GM12878 (cell line): Measurements from ENCODE around the gene RAPGEF6. TPM values are rescaled to one million over a fixed set of nuclear protein-coding genes. Genes with fewer than 3 reads are reported as not detected.

Experiments
- ATAC-seq: fragments of 200-7000 bp; cut with Tn5 transposase; 3 replicates; pipeline ENCODE4 v1.9.1; 2020; ENCODE audit warnings: mild to moderate bottlenecking, moderate library complexity
- BruUV-seq: library from RNA; stranded (reverse); fragments of 400-500 nt; replicated peaks from 2 replicates; lab custom pipeline; 2021; lab: Mats Ljungman, UMichigan
- CTCF ChIA-PET: fragments of 300-600 bp; sonication (Branson Sonifier 250); formaldehyde crosslinking; extraction: SDS; loops from one replicate; lab custom pipeline; 2021; ENCODE audit warnings: inconsistent platforms; lab: Yijun Ruan, JAX
- POLR2A ChIA-PET: fragments of 350-600 bp; formaldehyde crosslinking; extraction: SDS; loops from one replicate; lab custom pipeline; 2021; ENCODE audit warnings: inconsistent platforms; lab: Charles Lee
- RAD21 ChIA-PET: fragments of 300-600 bp; sonication (Branson Sonifier 250); formaldehyde crosslinking; loops from one replicate; lab custom pipeline; 2023; ENCODE audit warnings: antibody characterized with exemption; ENCODE audit not compliant: unreplicated experiment; lab: Charles Lee
- SMC1A ChIA-PET: fragments of 300-600 bp; sonication (Branson Sonifier 250); formaldehyde crosslinking; loops from one replicate; lab custom pipeline; 2023; ENCODE audit not compliant: unreplicated experiment, uncharacterized antibody; lab: Charles Lee
- DNase-seq: peaks from one replicate; pipeline ENCODE4 v3.0.0-alpha.2; 2011; ENCODE audit warnings: low read depth, low spot score
- FAIRE-seq: peaks from 3 replicates; lab custom pipeline; 2011; peaks lifted over from hg19 to GRCh38; lab: Jason Lieb, UNC
- H2AFZ ChIP-seq: 2 replicates; pipeline ENCODE4 v1.6.0; 2011; ENCODE audit warnings: low read depth, low read length, control low read depth; ENCODE audit not compliant: control insufficient read depth
- H3K27ac ChIP-seq: 2 replicates; pipeline ENCODE4 v1.5.1; 2011; ENCODE audit warnings: control low read depth; ENCODE audit not compliant: control insufficient read depth, insufficient read depth
- H3K27me3 ChIP-seq, 2 experiments: replicated peaks in 1 of 2; 2 replicates each; pipeline versions ENCODE4 v1.6.0 to v1.6.1; 2011; ENCODE audit warnings: low read length in 1 of 2; ENCODE audit not compliant: control insufficient read depth in 2 of 2, insufficient read depth in 2 of 2
- H3K36me3 ChIP-seq, 2 experiments: 2 replicates each; pipeline ENCODE4 v1.5.1; 2011; ENCODE audit warnings: low read length in 1 of 2; ENCODE audit not compliant: control insufficient read depth in 2 of 2, insufficient read depth in 2 of 2
- H3K4me1 ChIP-seq: 2 replicates; pipeline ENCODE4 v1.6.1; 2011; ENCODE audit warnings: mild to moderate bottlenecking, low read length, moderate library complexity, mixed read lengths; ENCODE audit not compliant: control insufficient read depth, insufficient read depth
- H3K4me2 ChIP-seq: 2 replicates; pipeline ENCODE4 v1.6.0; 2011; ENCODE audit warnings: control low read depth; ENCODE audit not compliant: control insufficient read depth, insufficient read depth
- H3K4me3 ChIP-seq: fragments of 200-600 bp; sonication (generic); 2 replicates; pipeline ENCODE4 v1.5.1; 2016
- H3K79me2 ChIP-seq: 2 replicates; pipeline ENCODE4 v1.6.0; 2011; ENCODE audit warnings: low read length; ENCODE audit not compliant: control insufficient read depth, insufficient read depth
- H3K9ac ChIP-seq: 2 replicates; pipeline ENCODE4 v1.8.0; 2011; ENCODE audit warnings: low read length, control low read depth, mixed read lengths; ENCODE audit not compliant: control insufficient read depth, insufficient read depth
- H3K9me3 ChIP-seq: replicated peaks from 3 replicates; pipeline ENCODE4 v1.5.1; 2011; ENCODE audit warnings: mild to moderate bottlenecking, low read length; ENCODE audit not compliant: control insufficient read depth, insufficient read depth
- H4K20me1 ChIP-seq: 2 replicates; pipeline ENCODE4 v1.6.0; 2011; ENCODE audit not compliant: control insufficient read depth, insufficient read depth
- CBFB ChIP-seq: IDR thresholded peaks from 2 replicates; pipeline ENCODE4 v1.6.1; 2016; ENCODE audit warnings: antibody characterized with exemption, low read depth
- FOXK2 ChIP-seq: fragments of 450-650 bp; IDR thresholded peaks from 2 replicates; pipeline ENCODE4 v1.6.1; 2017; ENCODE audit warnings: mild to moderate bottlenecking, moderate library complexity
- KAT2A ChIP-seq: conservative IDR thresholded peaks from 2 replicates; pipeline ENCODE4 v1.6.1; 2011; ENCODE audit warnings: low read depth, low read length; ENCODE audit not compliant: control insufficient read depth
- NBN ChIP-seq: fragments of 450-650 bp; IDR thresholded peaks from 2 replicates; pipeline ENCODE4 v1.6.1; 2016
- NR2C1 ChIP-seq: fragments of 450-650 bp; IDR thresholded peaks from 2 replicates; pipeline ENCODE4 v1.6.1; 2017; ENCODE audit warnings: antibody characterized with exemption, mild to moderate bottlenecking, moderate library complexity
- NR2F1 ChIP-seq: fragments of 450-650 bp; conservative IDR thresholded peaks from 2 replicates; pipeline ENCODE4 v1.6.1; 2017; ENCODE audit warnings: mild to moderate bottlenecking
- SMARCA5 ChIP-seq: fragments of 450-650 bp; IDR thresholded peaks from 2 replicates; pipeline ENCODE4 v1.6.1; 2017; ENCODE audit warnings: mild to moderate bottlenecking
- WGBS: methylation state at CpG from one replicate; pipeline ENCODE4 v1.1.6; 2016; ENCODE audit warnings: low lambda C conversion rate; ENCODE audit not compliant: insufficient replicate concordance, insufficient coverage; ENCODE audit errors: missing lambda C conversion rate; 5-methylcytosine and 5-hydroxymethylcytosine counted together
- in situ Hi-C: fragments of 300-500 bp; cut with MboI; formaldehyde crosslinking; loops from 9 replicates; pipeline ENCODE4 v1.14.3; 2018; ENCODE audit warnings: mixed read lengths
- intact Hi-C: fragments of 100-400 bp; cut with micrococcal nuclease; formaldehyde crosslinking; loops from one replicate; pipeline ENCODE4 v1.14.2; 2022; ENCODE audit not compliant: unreplicated experiment
- polyA plus RNA-seq, 11 experiments: library from polyadenylated mRNA; depleted of rRNA in 4 of 11; unstranded in 6 of 11; stranded (reverse) in 5 of 11; fragments of >200 nt; fragmentation: Nextera tagmentation in 4 of 11; fragmentation: Illumina TruSeq in 1 of 11; extraction: Ambion mirVana in 4 of 11; extraction: Trizol in 1 of 11; gene quantifications; 1 replicate in 1 of 11; 2 replicates in 10 of 11; pipeline versions ENCODE4 v1.2.1 to v1.2.3, GENCODE V29; 2011 to 2016; ENCODE audit warnings: inconsistent platforms in 2 of 11, missing spikeins in 2 of 11, low read depth in 1 of 11
- total RNA-seq, 4 experiments: library from RNA; depleted of rRNA in 3 of 4; stranded (reverse); fragments of >200 nt in 3 of 4; fragmentation: Illumina TruSeq in 1 of 4; extraction: Trizol in 1 of 4; gene quantifications; 2 replicates each; pipeline versions ENCODE4 v1.2.1 to v1.2.3, GENCODE V29; 2013 to 2021
- TF ChIP-seq, protein P1 (sequence below): fragments of 450-650 bp; IDR thresholded peaks from 2 replicates; pipeline ENCODE4 v1.6.1; 2017; ENCODE audit warnings: mild to moderate bottlenecking, moderate library complexity
- TF ChIP-seq, protein P2 (sequence below): fragments of 450-650 bp; IDR thresholded peaks from 2 replicates; pipeline ENCODE4 v1.6.1; 2017; ENCODE audit warnings: antibody characterized with exemption, mild to moderate bottlenecking, moderate library complexity

Gene RAPGEF6
- total and polyA plus RNA-seq, 10 of the 15 experiments (the other 5 are each of a cell fraction or from before 2014, with no cell fraction given): 2.9 to 24.0 (median 14.2) TPM

DNA sequence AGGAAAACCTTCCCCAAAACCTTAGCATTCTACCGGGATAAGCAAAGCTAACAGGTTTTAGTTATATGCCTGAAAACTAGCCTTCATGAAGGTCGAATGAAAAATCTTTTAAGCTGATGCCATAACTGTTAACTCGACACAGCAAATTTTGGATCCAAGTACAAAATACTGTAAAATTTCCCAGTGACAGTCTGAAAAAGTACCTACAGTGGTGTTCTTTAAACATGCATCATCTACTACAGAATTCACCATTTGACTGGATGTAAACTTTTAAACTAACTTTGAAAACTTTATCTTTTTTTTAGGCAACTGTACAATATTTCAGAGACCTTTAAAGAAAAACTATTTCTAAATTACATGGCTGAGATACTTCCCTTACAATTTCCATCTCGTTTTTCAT, 791 bp downstream of the RAPGEF6 start:
- SMC1A ChIA-PET: interaction anchor here (1.0 to 1.7 kb wide), 4 partner anchors 10 to 39 kb away, joined by 3 to 7 read pairs (median 4); no protein-coding TSS in a partner anchor
- peaks cover 19% of the 10 kb centered on the region for H3K4me1 ChIP-seq
- CTCF ChIA-PET: interaction anchor here (1.1 kb wide), 1 partner anchor 13 kb away, joined by 4 read pairs; no protein-coding TSS in a partner anchor
- BruUV-seq: no TSS peak
- H3K36me3 ChIP-seq: no peaks in the 10 kb centered on the region
- POLR2A ChIA-PET: interaction anchor here (0.5 to 1.6 kb wide), 4 partner anchors 21 to 582 kb away, joined by 3 to 5 read pairs (median 4); no protein-coding TSS in a partner anchor
- H3K9me3 ChIP-seq: no peaks in the 10 kb centered on the region
- RAD21 ChIA-PET: no interaction called here
- no peaks in the 10 kb centered on the region for H3K27me3 ChIP-seq
- peak overlapping the region; percentile 93 for H3K4me3 ChIP-seq
- peak overlapping the region; percentile 92 for H3K9ac ChIP-seq
- intact Hi-C loops (no loop called here), in situ Hi-C loops (no loop called here)
- peak overlapping the region; percentile 95 for H3K27ac ChIP-seq
- 1% methylated on average over 4 of the region's 4 CpGs for WGBS
- H3K4me2 ChIP-seq: peak overlapping the region; percentile 60
- TF ChIP-seq FOXK2 (no peak), CBFB (0 out of 2 replicates have a peak, but pooled peaks have one; percentile 31), KAT2A (no peak)
- no peak for DNase-seq
- no peak for FAIRE-seq
- no peaks in the 10 kb centered on the region for H4K20me1 ChIP-seq
- H3K79me2 ChIP-seq: peaks cover 58% of the 10 kb centered on the region
- no peak for ATAC-seq
- no peak overlapping the region for H2AFZ ChIP-seq

DNA sequence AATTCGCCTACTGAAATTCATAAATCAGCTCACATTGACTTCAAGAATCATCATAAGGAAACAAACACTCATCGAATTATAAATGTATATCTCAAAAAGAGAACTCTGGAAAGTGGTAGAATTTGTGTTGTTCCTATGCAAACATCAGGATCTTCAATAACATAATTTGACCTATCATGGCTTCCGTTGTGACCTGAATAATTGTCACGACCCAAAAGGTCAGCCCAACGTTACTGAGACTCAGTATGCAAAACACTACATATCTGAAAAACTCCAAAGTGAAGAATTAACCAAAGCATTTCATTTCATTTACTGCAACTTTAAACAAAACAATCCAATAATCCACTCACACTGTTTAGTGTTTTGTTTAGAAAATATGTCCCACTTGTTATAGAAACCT, 1.2 kb downstream of the RAPGEF6 start:
- POLR2A ChIA-PET: interaction anchor here (0.5 to 1.6 kb wide), 4 partner anchors 20 to 582 kb away, joined by 3 to 5 read pairs (median 4); no protein-coding TSS in a partner anchor
- H3K9ac ChIP-seq: peak overlapping the region; percentile 92
- no peaks in the 10 kb centered on the region for H4K20me1 ChIP-seq
- H3K4me2 ChIP-seq: peak overlapping the region; percentile 60
- no peak for DNase-seq
- no peak for ATAC-seq
- H3K4me3 ChIP-seq: peak overlapping the region; percentile 93
- RAD21 ChIA-PET: no interaction called here
- SMC1A ChIA-PET: interaction anchor here (1.0 to 1.7 kb wide), 4 partner anchors 10 to 39 kb away, joined by 3 to 7 read pairs (median 4); no protein-coding TSS in a partner anchor
- no peak overlapping the region for H2AFZ ChIP-seq
- H3K4me1 ChIP-seq: peaks cover 17% of the 10 kb centered on the region
- CTCF ChIA-PET: interaction anchor here (1.1 kb wide), 1 partner anchor 13 kb away, joined by 4 read pairs; no protein-coding TSS in a partner anchor
- no peaks in the 10 kb centered on the region for H3K27me3 ChIP-seq
- H3K27ac ChIP-seq: peak overlapping the region; percentile 95
- BruUV-seq: no TSS peak
- intact Hi-C loops: no loop called here
- 24% methylated on average over 5 of the region's 5 CpGs for WGBS
- H3K36me3 ChIP-seq: no peaks in the 10 kb centered on the region
- TF ChIP-seq SMARCA5 (no peak), NR2C1 (peak; percentile 77), NBN (no peak), NR2F1 (peak; percentile 87)
- TF ChIP-seq, protein P1, sequence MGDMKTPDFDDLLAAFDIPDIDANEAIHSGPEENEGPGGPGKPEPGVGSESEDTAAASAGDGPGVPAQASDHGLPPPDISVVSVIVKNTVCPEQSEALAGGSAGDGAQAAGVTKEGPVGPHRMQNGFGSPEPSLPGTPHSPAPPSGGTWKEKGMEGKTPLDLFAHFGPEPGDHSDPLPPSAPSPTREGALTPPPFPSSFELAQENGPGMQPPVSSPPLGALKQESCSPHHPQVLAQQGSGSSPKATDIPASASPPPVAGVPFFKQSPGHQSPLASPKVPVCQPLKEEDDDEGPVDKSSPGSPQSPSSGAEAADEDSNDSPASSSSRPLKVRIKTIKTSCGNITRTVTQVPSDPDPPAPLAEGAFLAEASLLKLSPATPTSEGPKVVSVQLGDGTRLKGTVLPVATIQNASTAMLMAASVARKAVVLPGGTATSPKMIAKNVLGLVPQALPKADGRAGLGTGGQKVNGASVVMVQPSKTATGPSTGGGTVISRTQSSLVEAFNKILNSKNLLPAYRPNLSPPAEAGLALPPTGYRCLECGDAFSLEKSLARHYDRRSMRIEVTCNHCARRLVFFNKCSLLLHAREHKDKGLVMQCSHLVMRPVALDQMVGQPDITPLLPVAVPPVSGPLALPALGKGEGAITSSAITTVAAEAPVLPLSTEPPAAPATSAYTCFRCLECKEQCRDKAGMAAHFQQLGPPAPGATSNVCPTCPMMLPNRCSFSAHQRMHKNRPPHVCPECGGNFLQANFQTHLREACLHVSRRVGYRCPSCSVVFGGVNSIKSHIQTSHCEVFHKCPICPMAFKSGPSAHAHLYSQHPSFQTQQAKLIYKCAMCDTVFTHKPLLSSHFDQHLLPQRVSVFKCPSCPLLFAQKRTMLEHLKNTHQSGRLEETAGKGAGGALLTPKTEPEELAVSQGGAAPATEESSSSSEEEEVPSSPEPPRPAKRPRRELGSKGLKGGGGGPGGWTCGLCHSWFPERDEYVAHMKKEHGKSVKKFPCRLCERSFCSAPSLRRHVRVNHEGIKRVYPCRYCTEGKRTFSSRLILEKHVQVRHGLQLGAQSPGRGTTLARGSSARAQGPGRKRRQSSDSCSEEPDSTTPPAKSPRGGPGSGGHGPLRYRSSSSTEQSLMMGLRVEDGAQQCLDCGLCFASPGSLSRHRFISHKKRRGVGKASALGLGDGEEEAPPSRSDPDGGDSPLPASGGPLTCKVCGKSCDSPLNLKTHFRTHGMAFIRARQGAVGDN: 0 out of 2 replicates have a peak, but pooled peaks have one; percentile 12
- TF ChIP-seq, protein P2, sequence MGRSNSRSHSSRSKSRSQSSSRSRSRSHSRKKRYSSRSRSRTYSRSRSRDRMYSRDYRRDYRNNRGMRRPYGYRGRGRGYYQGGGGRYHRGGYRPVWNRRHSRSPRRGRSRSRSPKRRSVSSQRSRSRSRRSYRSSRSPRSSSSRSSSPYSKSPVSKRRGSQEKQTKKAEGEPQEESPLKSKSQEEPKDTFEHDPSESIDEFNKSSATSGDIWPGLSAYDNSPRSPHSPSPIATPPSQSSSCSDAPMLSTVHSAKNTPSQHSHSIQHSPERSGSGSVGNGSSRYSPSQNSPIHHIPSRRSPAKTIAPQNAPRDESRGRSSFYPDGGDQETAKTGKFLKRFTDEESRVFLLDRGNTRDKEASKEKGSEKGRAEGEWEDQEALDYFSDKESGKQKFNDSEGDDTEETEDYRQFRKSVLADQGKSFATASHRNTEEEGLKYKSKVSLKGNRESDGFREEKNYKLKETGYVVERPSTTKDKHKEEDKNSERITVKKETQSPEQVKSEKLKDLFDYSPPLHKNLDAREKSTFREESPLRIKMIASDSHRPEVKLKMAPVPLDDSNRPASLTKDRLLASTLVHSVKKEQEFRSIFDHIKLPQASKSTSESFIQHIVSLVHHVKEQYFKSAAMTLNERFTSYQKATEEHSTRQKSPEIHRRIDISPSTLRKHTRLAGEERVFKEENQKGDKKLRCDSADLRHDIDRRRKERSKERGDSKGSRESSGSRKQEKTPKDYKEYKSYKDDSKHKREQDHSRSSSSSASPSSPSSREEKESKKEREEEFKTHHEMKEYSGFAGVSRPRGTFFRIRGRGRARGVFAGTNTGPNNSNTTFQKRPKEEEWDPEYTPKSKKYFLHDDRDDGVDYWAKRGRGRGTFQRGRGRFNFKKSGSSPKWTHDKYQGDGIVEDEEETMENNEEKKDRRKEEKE: no peak
- FAIRE-seq: no peak
- in situ Hi-C loops: no loop called here
- H3K9me3 ChIP-seq: no peaks in the 10 kb centered on the region
- H3K79me2 ChIP-seq: peaks cover 62% of the 10 kb centered on the region
